ENCODE results near the gene PROSER3. TPM values are rescaled to one million over a fixed set of nuclear protein-coding genes. Genes with fewer than 3 reads are reported as not detected.

The PROSER3 gene
- total and polyA plus RNA-seq, 2 donors (not counting 1 experiment from before 2014, with no cell fraction given): 26.0 to 61.0 TPM

GRCh38 chr19:35816846-35817245 lies 58.9 kb downstream of the PROSER3 start:
- Mint-ChIP-seq H3K27ac (no peak overlapping the region), H3K27me3 (peaks cover 23% of the 10 kb centered on the region), H3K9me3 (ENCODE audit: insufficient read depth) (no peaks in the 10 kb centered on the region), H3K4me3 (no peak overlapping the region), H3K4me1 (no peaks in the 10 kb centered on the region)
- no peaks in the 10 kb centered on the region for H3K4me1 ChIP-seq (ENCODE audit: control insufficient read depth in 2 of 2, insufficient read depth in 2 of 2, low read length in 2 of 2)
- ATAC-seq (ENCODE audit: low read depth) (no peak), DNase-seq (no peak)
- 86% methylated on average over 7 of the region's 9 CpGs for WGBS (ENCODE audit: insufficient coverage)
- H3K4me2 ChIP-seq (replicated peaks; ENCODE audit: low read depth, low read length, poor library complexity, severe bottlenecking): no peak overlapping the region
- no peaks in the 10 kb centered on the region for H4K20me1 ChIP-seq (ENCODE audit: control insufficient read depth, insufficient read depth, low read length, poor library complexity, severe bottlenecking)
- H3K9ac ChIP-seq (ENCODE audit: low read length): no peak overlapping the region
- intact Hi-C loops (cut with micrococcal nuclease): no loop called here
- no peaks in the 10 kb centered on the region for H3K36me3 ChIP-seq (replicated peaks in 1 of 2; ENCODE audit: control extremely low read depth in 1 of 2, control insufficient read depth in 1 of 2, extremely low read depth in 1 of 2, insufficient read depth in 2 of 2, low read length in 1 of 2)
- H3K4me3 ChIP-seq (ENCODE audit: control extremely low read depth in 1 of 5, extremely low read depth in 1 of 5, insufficient read depth in 1 of 5, low read depth in 2 of 5, low read length in 4 of 5): no peak overlapping the region
- H3K27ac ChIP-seq (ENCODE audit: low read length in 2 of 2): no peak overlapping the region
- no peaks in the 10 kb centered on the region for H3K79me2 ChIP-seq (ENCODE audit: control insufficient read depth, insufficient read depth, low read length)
- no peak overlapping the region for H2AFZ ChIP-seq (ENCODE audit: insufficient read depth, low read depth, low read length, poor library complexity, severe bottlenecking)
- CTCF ChIA-PET: interaction anchor here (0.7 kb wide), 1 partner anchor 28 kb away, joined by 3 read pairs; no protein-coding TSS in a partner anchor
- POLR2A ChIA-PET: no interaction called here
- H3K27me3 ChIP-seq (replicated peaks in 1 of 4; ENCODE audit: control extremely low read depth in 1 of 4, control insufficient read depth in 3 of 4, insufficient read depth in 4 of 4, low read length in 3 of 4): peaks cover 0 to 6% (median 0%) of the 10 kb centered on the region in 4 experiments
- TF ChIP-seq EZH2 (IDR thresholded peaks at IDR 0.05; ENCODE audit: borderline replicate concordance, insufficient read depth, low read depth, low read length, poor library complexity, severe bottlenecking) (no peak), CTCF (IDR thresholded peaks at IDR 0.05) (no peak)
- H3K9me3 ChIP-seq (ENCODE audit: control extremely low read depth in 1 of 3, control insufficient read depth in 2 of 3, insufficient read depth in 1 of 3, low read length in 2 of 3): peaks cover 0 to 2% (median 0%) of the 10 kb centered on the region in 3 donors

GRCh38 chr19:35818445-35818844 lies 60.5 kb downstream of the PROSER3 start:
- Histone ChIP-seq H3K36me3 (replicated peaks in 1 of 2; ENCODE audit: control extremely low read depth in 1 of 2, control insufficient read depth in 1 of 2, extremely low read depth in 1 of 2, insufficient read depth in 2 of 2, low read length in 1 of 2) (no peaks in the 10 kb centered on the region), H3K27me3 (replicated peaks in 1 of 4; ENCODE audit: control extremely low read depth in 1 of 4, control insufficient read depth in 3 of 4, insufficient read depth in 4 of 4, low read length in 3 of 4) (peaks cover 0 to 10% (median 0%) of the 10 kb centered on the region in 4 experiments), H3K4me2 (replicated peaks; ENCODE audit: low read depth, low read length, poor library complexity, severe bottlenecking) (no peak overlapping the region), H3K27ac (ENCODE audit: low read length in 2 of 2) (no peak overlapping the region), H3K9ac (ENCODE audit: low read length) (no peak overlapping the region), H3K79me2 (ENCODE audit: control insufficient read depth, insufficient read depth, low read length) (no peaks in the 10 kb centered on the region), H3K4me1 (ENCODE audit: control insufficient read depth in 2 of 2, insufficient read depth in 2 of 2, low read length in 2 of 2) (no peaks in the 10 kb centered on the region), H3K9me3 (ENCODE audit: control extremely low read depth in 1 of 3, control insufficient read depth in 2 of 3, insufficient read depth in 1 of 3, low read length in 2 of 3) (peaks cover 0 to 1% (median 0%) of the 10 kb centered on the region in 3 donors), H4K20me1 (ENCODE audit: control insufficient read depth, insufficient read depth, low read length, poor library complexity, severe bottlenecking) (no peaks in the 10 kb centered on the region), H2AFZ (ENCODE audit: insufficient read depth, low read depth, low read length, poor library complexity, severe bottlenecking) (no peak overlapping the region), H3K4me3 (ENCODE audit: control extremely low read depth in 1 of 5, extremely low read depth in 1 of 5, insufficient read depth in 1 of 5, low read depth in 2 of 5, low read length in 4 of 5) (no peak overlapping the region)
- ChIA-PET POLR2A (no interaction called here), CTCF (no interaction called here)
- intact Hi-C loops (cut with micrococcal nuclease): no loop called here
- no peak for ATAC-seq (ENCODE audit: low read depth)
- 63% methylated on average over 3 of the region's 3 CpGs for WGBS (ENCODE audit: insufficient coverage)
- TF ChIP-seq EZH2 (IDR thresholded peaks at IDR 0.05; ENCODE audit: borderline replicate concordance, insufficient read depth, low read depth, low read length, poor library complexity, severe bottlenecking): no peak
- no peak for TF ChIP-seq CTCF (IDR thresholded peaks at IDR 0.05)
- Mint-ChIP-seq H3K4me1 (peaks cover 2% of the 10 kb centered on the region), H3K9me3 (ENCODE audit: insufficient read depth) (no peaks in the 10 kb centered on the region), H3K27ac (no peak overlapping the region), H3K27me3 (peaks cover 28% of the 10 kb centered on the region), H3K4me3 (no peak overlapping the region)
- no peak for DNase-seq

Other genes with a start within 250 kb of the PROSER3 start
- 1.8 and 4.5 TPM in 2 replicates for gene DMKN, start 244.5 kb upstream of the PROSER3 start, total RNA-seq
- gene DMKN, start 244.5 kb upstream of the PROSER3 start, polyA plus RNA-seq: 0.58 and 1.6 TPM in 2 replicates
- not detected in 2 replicates for gene SBSN, start 229.9 kb upstream of the PROSER3 start, total RNA-seq
- gene SBSN, start 229.9 kb upstream of the PROSER3 start, polyA plus RNA-seq: not detected in 2 replicates
- gene GAPDHS, start 224.7 kb upstream of the PROSER3 start, total RNA-seq: not detected in 2 replicates
- gene GAPDHS, start 224.7 kb upstream of the PROSER3 start, polyA plus RNA-seq: not detected in 2 replicates
- 39.8 and 41.6 TPM in 2 replicates for gene TMEM147, start 212.6 kb upstream of the PROSER3 start, total RNA-seq
- 61.6 and 68.9 TPM in 2 replicates for gene TMEM147, start 212.6 kb upstream of the PROSER3 start, polyA plus RNA-seq
- not detected in 2 replicates for gene ATP4A, start 194.5 kb upstream of the PROSER3 start, total RNA-seq
- gene ATP4A, start 194.5 kb upstream of the PROSER3 start, polyA plus RNA-seq: not detected in 2 replicates
- not detected in 2 replicates for gene PMIS2, start 172.0 kb upstream of the PROSER3 start, total RNA-seq
- not detected in 2 replicates for gene PMIS2, start 172.0 kb upstream of the PROSER3 start, polyA plus RNA-seq
- 32.2 and 35.3 TPM in 2 replicates for gene HAUS5, start 145.4 kb upstream of the PROSER3 start, total RNA-seq
- 42.8 and 52.3 TPM in 2 replicates for gene HAUS5, start 145.4 kb upstream of the PROSER3 start, polyA plus RNA-seq
- 52.0 and 52.7 TPM in 2 replicates for gene RBM42, start 129.1 kb upstream of the PROSER3 start, total RNA-seq
- 42.1 and 42.9 TPM in 2 replicates for gene RBM42, start 129.1 kb upstream of the PROSER3 start, polyA plus RNA-seq
- 0.42 and 1.3 TPM in 2 replicates for gene ETV2, start 116.4 kb upstream of the PROSER3 start, total RNA-seq
- gene ETV2, start 116.4 kb upstream of the PROSER3 start, polyA plus RNA-seq: 0.20 and 0.49 TPM in 2 replicates
- gene COX6B1, start 109.9 kb upstream of the PROSER3 start, total RNA-seq: 214 and 215 TPM in 2 replicates
- 202 and 387 TPM in 2 replicates for gene COX6B1, start 109.9 kb upstream of the PROSER3 start, polyA plus RNA-seq
- gene UPK1A, start 91.7 kb upstream of the PROSER3 start, total RNA-seq: not detected in 2 replicates
- 0.16 and 0.17 TPM in 2 replicates for gene UPK1A, start 91.7 kb upstream of the PROSER3 start, polyA plus RNA-seq
- gene ZBTB32, start 53.6 kb upstream of the PROSER3 start, total RNA-seq: 28.1 and 30.9 TPM in 2 replicates
- 8.5 and 18.9 TPM in 2 replicates for gene ZBTB32, start 53.6 kb upstream of the PROSER3 start, polyA plus RNA-seq
- gene KMT2B, start 40.2 kb upstream of the PROSER3 start, total RNA-seq: 84.5 and 85.6 TPM in 2 replicates
- 96.9 and 106 TPM in 2 replicates for gene KMT2B, start 40.2 kb upstream of the PROSER3 start, polyA plus RNA-seq
- 245 and 248 TPM in 2 replicates for gene IGFLR1, start 15.7 kb upstream of the PROSER3 start, total RNA-seq
- 110 and 130 TPM in 2 replicates for gene IGFLR1, start 15.7 kb upstream of the PROSER3 start, polyA plus RNA-seq
- gene U2AF1L4, start 12.8 kb upstream of the PROSER3 start, total RNA-seq: 62.1 and 62.7 TPM in 2 replicates
- 89.7 and 170 TPM in 2 replicates for gene U2AF1L4, start 12.8 kb upstream of the PROSER3 start, polyA plus RNA-seq
- 29.1 and 36.4 TPM in 2 replicates for gene PSENEN, start 12.5 kb upstream of the PROSER3 start, total RNA-seq
- gene PSENEN, start 12.5 kb upstream of the PROSER3 start, polyA plus RNA-seq: 11.7 and 17.7 TPM in 2 replicates
- gene LIN37, start 9.6 kb upstream of the PROSER3 start, total RNA-seq: 22.3 and 22.8 TPM in 2 replicates
- gene LIN37, start 9.6 kb upstream of the PROSER3 start, polyA plus RNA-seq: 64.1 and 76.1 TPM in 2 replicates
- not detected in 2 replicates for gene HSPB6, start 1.1 kb upstream of the PROSER3 start, total RNA-seq
- not detected in 2 replicates for gene HSPB6, start 1.1 kb upstream of the PROSER3 start, polyA plus RNA-seq
- gene ARHGAP33, start 17.4 kb downstream of the PROSER3 start, total RNA-seq: 18.2 and 21.6 TPM in 2 replicates
- 27.8 and 28.7 TPM in 2 replicates for gene ARHGAP33, start 17.4 kb downstream of the PROSER3 start, polyA plus RNA-seq
- not detected in 2 replicates for gene PRODH2, start 54.7 kb downstream of the PROSER3 start, total RNA-seq
- gene PRODH2, start 54.7 kb downstream of the PROSER3 start, polyA plus RNA-seq: not detected in 2 replicates
- not detected in 2 replicates for gene NPHS1, start 94.3 kb downstream of the PROSER3 start, total RNA-seq
- gene NPHS1, start 94.3 kb downstream of the PROSER3 start, polyA plus RNA-seq: not detected in 2 replicates
- not detected in 2 replicates for gene KIRREL2, start 98.7 kb downstream of the PROSER3 start, total RNA-seq
- gene KIRREL2, start 98.7 kb downstream of the PROSER3 start, polyA plus RNA-seq: not detected in 2 replicates
- gene APLP1, start 110.4 kb downstream of the PROSER3 start, total RNA-seq: not detected in 2 replicates
- gene APLP1, start 110.4 kb downstream of the PROSER3 start, polyA plus RNA-seq: 0.06 TPM in 1 of 2 replicates, not detected in the other
- gene NFKBID, start 142.4 kb downstream of the PROSER3 start, total RNA-seq: 272 and 276 TPM in 2 replicates
- gene NFKBID, start 142.4 kb downstream of the PROSER3 start, polyA plus RNA-seq: 111 and 618 TPM in 2 replicates
- 2.9 and 4.8 TPM in 2 replicates for gene HCST, start 144.4 kb downstream of the PROSER3 start, total RNA-seq
- gene HCST, start 144.4 kb downstream of the PROSER3 start, polyA plus RNA-seq: 29.8 and 40.6 TPM in 2 replicates
- 2.7 and 3.3 TPM in 2 replicates for gene TYROBP, start 150.1 kb downstream of the PROSER3 start, total RNA-seq
- gene TYROBP, start 150.1 kb downstream of the PROSER3 start, polyA plus RNA-seq: 14.8 and 25.6 TPM in 2 replicates
- 1.6 and 2.1 TPM in 2 replicates for gene LRFN3, start 178.2 kb downstream of the PROSER3 start, total RNA-seq
- 0.62 and 0.79 TPM in 2 replicates for gene LRFN3, start 178.2 kb downstream of the PROSER3 start, polyA plus RNA-seq
- gene SDHAF1, start 237.0 kb downstream of the PROSER3 start, total RNA-seq: 24.2 and 24.6 TPM in 2 replicates
- 11.8 and 22.0 TPM in 2 replicates for gene SDHAF1, start 237.0 kb downstream of the PROSER3 start, polyA plus RNA-seq

Measured in B cell (primary cell).